Measurements from ENCODE around the gene CNDP2.
"Not testable (repeated sequence)": the region's sequence is repeated elsewhere in the genome, so short reads cannot be mapped to it uniquely, and the experiment has no call there.

Gene CNDP2

DNA sequence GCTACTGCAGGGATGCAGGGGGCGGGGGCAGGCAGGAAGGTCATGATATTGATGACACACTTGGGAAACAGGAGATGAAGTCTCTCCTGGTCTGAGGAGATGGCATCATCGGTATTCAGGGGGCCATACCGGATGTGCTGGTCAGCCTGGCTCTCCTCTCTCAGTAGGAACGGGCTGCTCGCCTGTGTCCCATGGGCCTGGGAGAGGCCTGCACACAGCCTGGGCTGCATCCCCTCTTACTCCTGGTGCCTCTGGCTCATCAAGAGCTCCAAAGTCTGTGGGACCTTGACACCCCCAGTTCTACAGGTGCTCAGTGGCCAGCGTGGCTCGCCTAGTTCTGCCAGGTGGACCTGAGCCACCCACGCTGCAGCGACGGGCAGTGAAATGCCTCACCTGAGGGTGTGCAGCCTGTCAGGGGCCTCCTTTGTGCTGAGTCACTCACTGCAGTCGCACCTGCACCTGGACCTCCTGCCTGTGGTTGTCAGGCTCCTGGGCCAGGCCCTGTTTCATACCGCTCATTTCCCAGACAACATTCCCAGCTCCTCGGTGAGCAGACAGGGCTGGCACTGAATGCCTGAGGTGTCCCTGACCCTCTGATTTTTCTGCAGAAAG lies 19.6 kb downstream of the CNDP2 start:
- peaks cover 5% of the 10 kb centered on the region for H3K36me3 Mint-ChIP-seq
- no peaks in the 10 kb centered on the region for H3K9me3 Mint-ChIP-seq (ENCODE audit: low read depth)
- no peaks in the 10 kb centered on the region for H3K4me1 Mint-ChIP-seq (ENCODE audit: low read depth)
- H3K27me3 Mint-ChIP-seq, result no peaks in the 10 kb centered on the region
- no peak overlapping the region for H3K27ac Mint-ChIP-seq
- H3K4me3 Mint-ChIP-seq, result no peak overlapping the region

GRCh38 chr18:74516271-74517235 lies 20.4 kb downstream of the CNDP2 start:
- no peaks in the 10 kb centered on the region for H3K4me1 Mint-ChIP-seq (ENCODE audit: low read depth)
- no peak overlapping the region for H3K4me3 Mint-ChIP-seq
- peaks cover 10% of the 10 kb centered on the region for H3K36me3 Mint-ChIP-seq
- H3K27ac Mint-ChIP-seq, result no peak overlapping the region
- H3K27me3 Mint-ChIP-seq, result no peaks in the 10 kb centered on the region
- no peaks in the 10 kb centered on the region for H3K9me3 Mint-ChIP-seq (ENCODE audit: low read depth)

- Mint-ChIP-seq H3K9me3 (ENCODE audit: low read depth) (no peaks in the 10 kb centered on the region), H3K27me3 (no peaks in the 10 kb centered on the region), H3K4me3 (no peak overlapping the region), H3K36me3 (peaks cover 15% of the 10 kb centered on the region), H3K4me1 (ENCODE audit: low read depth) (no peaks in the 10 kb centered on the region), H3K27ac (no peak overlapping the region)
These were observed 21.1 kb downstream of the CNDP2 start for GRCh38 chr18:74517236-74517630.

DNA sequence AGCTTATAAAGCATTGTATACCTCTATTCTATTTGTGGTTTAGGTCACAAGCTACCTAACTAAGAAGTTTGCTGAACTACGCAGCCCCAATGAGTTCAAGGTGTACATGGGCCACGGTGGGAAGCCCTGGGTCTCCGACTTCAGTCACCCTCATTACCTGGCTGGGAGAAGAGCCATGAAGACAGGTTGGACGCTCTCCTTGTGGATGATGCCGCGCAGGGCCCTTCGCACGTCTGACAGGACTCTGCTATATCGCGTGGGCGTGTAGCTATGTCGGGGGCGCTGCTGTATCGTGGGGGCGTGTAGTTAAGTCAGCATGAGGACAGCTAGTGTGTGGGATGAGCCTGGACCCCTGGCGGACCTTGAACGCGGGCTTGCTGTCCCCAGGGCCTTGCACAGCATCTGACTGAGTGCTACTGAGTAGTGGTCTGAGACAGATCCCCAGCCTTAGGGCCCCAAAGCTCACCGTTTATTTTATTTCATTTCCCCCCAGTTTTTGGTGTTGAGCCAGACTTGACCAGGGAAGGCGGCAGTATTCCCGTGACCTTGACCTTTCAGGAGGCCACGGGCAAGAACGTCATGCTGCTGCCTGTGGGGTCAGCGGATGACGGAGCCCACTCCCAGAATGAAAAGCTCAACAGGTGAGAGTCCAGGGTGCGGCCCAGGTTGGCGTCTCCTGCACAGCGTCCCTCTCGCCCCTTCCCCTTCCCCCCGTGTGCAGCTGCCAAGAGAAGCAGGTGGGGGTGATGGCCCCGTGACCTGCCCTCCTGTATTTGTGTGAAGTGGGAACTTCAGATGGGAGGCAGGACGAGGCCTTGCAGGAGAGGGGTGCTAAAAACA lies 22.5 kb downstream of the CNDP2 start:
- no peak overlapping the region for H3K4me3 Mint-ChIP-seq
- H3K27me3 Mint-ChIP-seq, result no peaks in the 10 kb centered on the region
- H3K9me3 Mint-ChIP-seq (ENCODE audit: low read depth), result no peaks in the 10 kb centered on the region
- no peak overlapping the region for H3K27ac Mint-ChIP-seq
- H3K4me1 Mint-ChIP-seq (ENCODE audit: low read depth), result no peaks in the 10 kb centered on the region
- H3K36me3 Mint-ChIP-seq, result peaks cover 15% of the 10 kb centered on the region

- Mint-ChIP-seq H3K27ac (no peak overlapping the region), H3K4me3 (no peak overlapping the region), H3K9me3 (ENCODE audit: low read depth) (no peaks in the 10 kb centered on the region), H3K36me3 (peaks cover 15% of the 10 kb centered on the region), H3K27me3 (no peaks in the 10 kb centered on the region), H3K4me1 (ENCODE audit: low read depth) (no peaks in the 10 kb centered on the region)
These were observed 23.3 kb downstream of the CNDP2 start for GRCh38 chr18:74519320-74520095.

GRCh38 chr18:74520096-74520833 lies 24.1 kb downstream of the CNDP2 start:
- Mint-ChIP-seq H3K4me1 (ENCODE audit: low read depth) (no peaks in the 10 kb centered on the region), H3K4me3 (no peak overlapping the region), H3K9me3 (ENCODE audit: low read depth) (no peaks in the 10 kb centered on the region), H3K36me3 (peaks cover 15% of the 10 kb centered on the region), H3K27me3 (no peaks in the 10 kb centered on the region), H3K27ac (no peak overlapping the region)

GRCh38 chr18:74521068-74521725 lies 25.0 kb downstream of the CNDP2 start:
- Mint-ChIP-seq H3K27me3 (no peaks in the 10 kb centered on the region), H3K4me3 (no peak overlapping the region), H3K27ac (no peak overlapping the region), H3K4me1 (ENCODE audit: low read depth) (no peaks in the 10 kb centered on the region), H3K36me3 (peaks cover 15% of the 10 kb centered on the region), H3K9me3 (ENCODE audit: low read depth) (no peaks in the 10 kb centered on the region)

GRCh38 chr18:74522635-74523548 lies 26.7 kb downstream of the CNDP2 start:
- H3K4me1 Mint-ChIP-seq (ENCODE audit: low read depth), result no peaks in the 10 kb centered on the region
- no peaks in the 10 kb centered on the region for H3K27me3 Mint-ChIP-seq
- no peak overlapping the region for H3K4me3 Mint-ChIP-seq
- no peaks in the 10 kb centered on the region for H3K9me3 Mint-ChIP-seq (ENCODE audit: low read depth)
- H3K36me3 Mint-ChIP-seq, result peaks cover 12% of the 10 kb centered on the region
- no peak overlapping the region for H3K27ac Mint-ChIP-seq

DNA sequence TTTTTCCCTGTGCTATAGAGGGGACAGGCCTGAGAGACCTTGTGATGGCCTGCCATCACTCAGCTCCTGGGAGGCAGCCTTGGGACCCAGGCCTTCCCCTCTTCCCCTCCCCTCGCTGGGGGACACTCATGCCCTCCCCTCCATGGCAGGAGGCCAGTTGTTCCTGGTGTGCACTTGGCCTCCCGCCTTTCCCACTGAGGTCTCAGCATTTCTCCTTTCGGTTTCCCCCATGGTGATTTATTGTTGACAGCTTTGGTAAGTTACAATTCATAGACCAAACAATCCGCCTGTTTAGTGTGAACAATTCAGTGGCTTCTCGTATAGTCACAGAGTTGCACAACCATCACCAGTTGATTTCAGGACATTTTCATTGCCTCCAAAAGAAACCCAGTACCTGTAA lies 27.9 kb downstream of the CNDP2 start:
- H3K27me3 Mint-ChIP-seq, result no peaks in the 10 kb centered on the region
- H3K9me3 Mint-ChIP-seq (ENCODE audit: low read depth), result no peaks in the 10 kb centered on the region
- no peak overlapping the region for H3K27ac Mint-ChIP-seq
- peaks cover 12% of the 10 kb centered on the region for H3K36me3 Mint-ChIP-seq
- no peaks in the 10 kb centered on the region for H3K4me1 Mint-ChIP-seq (ENCODE audit: low read depth)
- H3K4me3 Mint-ChIP-seq, result no peak overlapping the region

GRCh38 chr18:74524915-74525314 lies 28.8 kb downstream of the CNDP2 start:
- H3K27ac Mint-ChIP-seq; H3K9me3 Mint-ChIP-seq (ENCODE audit: low read depth); H3K4me1 Mint-ChIP-seq (ENCODE audit: low read depth); H3K4me3 Mint-ChIP-seq; H3K27me3 Mint-ChIP-seq: not testable (repeated sequence)
- H3K36me3 Mint-ChIP-seq, result peaks cover 12% of the 10 kb centered on the region

DNA sequence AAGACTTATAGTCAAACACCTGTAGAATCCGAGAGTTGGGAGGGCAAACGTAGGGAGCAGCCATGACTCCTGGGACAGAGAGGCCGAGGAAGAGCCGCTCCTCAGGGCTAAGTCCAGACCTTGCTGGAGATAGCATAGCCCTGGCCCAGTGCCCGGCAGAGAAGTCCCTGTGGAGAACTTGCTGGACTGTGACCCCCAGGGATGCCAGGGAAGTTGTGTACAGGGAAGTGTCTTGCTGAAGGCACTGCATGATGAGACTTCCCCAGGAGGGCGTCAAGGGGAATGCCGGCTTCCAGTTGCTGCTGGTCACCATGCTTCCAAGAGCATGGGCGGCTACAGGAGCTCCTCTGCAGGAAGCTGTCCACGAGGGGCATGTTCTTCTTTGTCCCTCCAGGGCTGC lies 29.6 kb downstream of the CNDP2 start:
- no peak overlapping the region for H3K4me3 Mint-ChIP-seq
- no peaks in the 10 kb centered on the region for H3K27me3 Mint-ChIP-seq
- H3K36me3 Mint-ChIP-seq, result peaks cover 10% of the 10 kb centered on the region
- no peak overlapping the region for H3K27ac Mint-ChIP-seq
- H3K4me1 Mint-ChIP-seq (ENCODE audit: low read depth), result no peaks in the 10 kb centered on the region
- H3K9me3 Mint-ChIP-seq (ENCODE audit: low read depth), result no peaks in the 10 kb centered on the region

DNA sequence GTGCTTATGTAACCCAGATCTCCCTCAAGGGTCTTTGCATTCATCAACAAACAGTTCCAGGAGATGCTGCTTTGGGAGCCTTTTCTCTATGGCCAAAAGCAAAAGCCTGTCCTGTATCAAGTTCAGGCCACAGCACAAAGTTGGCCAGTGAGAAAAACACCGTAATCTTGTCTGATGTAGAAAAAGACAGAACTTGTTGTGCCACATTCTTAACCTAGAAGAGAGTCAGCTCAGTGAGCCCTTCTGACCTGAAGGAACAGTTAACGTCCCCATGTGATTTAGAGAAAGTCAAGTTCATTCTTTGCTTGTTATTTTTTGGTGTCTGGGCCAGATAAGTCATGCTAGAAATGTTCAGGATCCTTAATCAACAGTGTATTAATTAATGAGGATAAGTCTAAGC lies 30.3 kb downstream of the CNDP2 start:
- Mint-ChIP-seq H3K9me3 (ENCODE audit: low read depth) (no peaks in the 10 kb centered on the region), H3K4me3 (no peak overlapping the region), H3K4me1 (ENCODE audit: low read depth) (no peaks in the 10 kb centered on the region), H3K27me3 (no peaks in the 10 kb centered on the region), H3K36me3 (peaks cover 5% of the 10 kb centered on the region), H3K27ac (no peak overlapping the region)

DNA sequence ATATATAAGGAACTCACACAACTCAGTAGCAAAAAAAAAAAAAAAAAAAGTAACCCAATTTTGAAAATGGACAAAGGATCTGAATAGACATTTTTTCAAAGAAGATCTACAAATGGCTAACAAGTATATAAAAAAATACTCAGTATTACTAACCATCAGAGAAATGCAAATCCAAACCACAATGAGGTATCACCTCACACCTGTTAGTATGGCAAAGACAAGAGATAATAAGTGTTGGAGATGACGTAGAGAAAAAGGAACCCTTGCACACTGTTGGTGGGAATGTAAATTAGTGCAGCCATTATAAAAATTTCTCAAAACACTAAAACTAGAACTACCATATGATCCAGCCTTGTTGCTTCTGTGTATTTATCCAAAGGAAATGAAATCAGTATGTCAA lies 32.3 kb downstream of the CNDP2 start:
- no peaks in the 10 kb centered on the region for H3K36me3 Mint-ChIP-seq
- H3K4me1 Mint-ChIP-seq (ENCODE audit: low read depth), result no peaks in the 10 kb centered on the region
- no peak overlapping the region for H3K4me3 Mint-ChIP-seq
- no peaks in the 10 kb centered on the region for H3K27me3 Mint-ChIP-seq
- no peaks in the 10 kb centered on the region for H3K9me3 Mint-ChIP-seq (ENCODE audit: low read depth)
- H3K27ac Mint-ChIP-seq, result no peak overlapping the region

All from activated naive CD8-positive, alpha-beta T cell (primary cell).